Stomach (tissue), 4 donors: ENCODE results near the gene MGAM2.

ENCODE experiments used
- CTCF ChIP-seq, 7 experiments: fragments of 450-650 bp in 4 of 7; fragments of 200-600 bp in 3 of 7; sonication (generic) in 3 of 7; IDR thresholded peaks; one replicate each; pipeline ENCODE4 v1.5.1; 2016 to 2019; ENCODE audit warnings: antibody characterized with exemption in 7 of 7, control low read depth in 2 of 7, mild to moderate bottlenecking in 1 of 7
- POLR2AphosphoS5 ChIP-seq, 3 donors: sonication (generic); formaldehyde crosslinking; IDR thresholded peaks; one replicate each; pipeline ENCODE4 v1.6.1; 2016; ENCODE audit warnings: antibody characterized with exemption in 3 of 3

DNA sequence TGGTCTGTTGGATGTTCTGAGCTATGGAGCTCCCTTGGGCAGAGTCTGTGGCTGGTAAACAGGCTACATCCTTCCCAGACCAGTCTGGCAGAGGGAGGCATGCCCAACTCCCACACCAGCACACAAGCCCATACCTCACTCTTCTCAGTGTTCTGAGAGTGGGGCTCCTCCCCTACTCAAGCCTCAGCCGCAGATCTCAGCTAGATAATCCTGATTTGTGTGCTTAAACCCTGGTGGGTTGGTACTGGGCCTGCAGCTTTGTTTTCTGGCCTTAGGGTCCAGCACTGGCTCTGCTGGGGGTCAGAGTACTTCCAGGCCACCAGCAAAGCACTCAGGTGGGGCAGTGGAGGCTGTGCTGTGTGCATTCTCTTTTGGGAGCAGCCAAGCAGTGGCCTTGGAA lies 70.4 kb downstream of the MGAM2 start:
- TF ChIP-seq CTCF (IDR thresholded peaks at IDR 0.05) (no peak), POLR2AphosphoS5 (IDR thresholded peaks at IDR 0.05) (no peak)
